Thoracic aorta (tissue), 2 donors: ENCODE measurements around the gene LRP3. TPM values are rescaled to one million over a fixed set of nuclear protein-coding genes. Genes with fewer than 3 reads are reported as not detected.

ENCODE experiments used
- ATAC-seq: fragments of 150-250 bp; one replicate; pipeline ENCODE4 v1.8.0; 2017; ENCODE audit warnings: low read depth; ENCODE audit not compliant: insufficient number of reproducible peaks, low FRiP score
- DNase-seq: peaks from one replicate; pipeline ENCODE4 v3.0.0-alpha.2; 2020; ENCODE audit warnings: low spot score
- H3K27ac ChIP-seq, 2 donors: fragments of 200-600 bp; sonication (generic); 1 replicate in 1 of 2; 2 replicates in 1 of 2; pipeline ENCODE4 v1.5.1; 2016; ENCODE audit warnings: mild to moderate bottlenecking in 2 of 2, moderate library complexity in 2 of 2
- H3K27me3 ChIP-seq: fragments of 200-600 bp; sonication (generic); replicated peaks from 2 replicates; pipeline ENCODE4 v1.6.0; 2016; ENCODE audit warnings: mild to moderate bottlenecking; ENCODE audit not compliant: insufficient read depth
- H3K36me3 ChIP-seq: fragments of 200-600 bp; sonication (generic); one replicate; pipeline ENCODE4 v1.5.1; 2016
- H3K4me1 ChIP-seq, 2 donors: fragments of 200-600 bp; sonication (generic); 1 replicate in 1 of 2; 2 replicates in 1 of 2; pipeline versions ENCODE4 v1.5.1 to v1.6.0; 2016; ENCODE audit warnings: low read depth in 2 of 2, mild to moderate bottlenecking in 1 of 2; ENCODE audit not compliant: control insufficient read depth in 1 of 2
- H3K4me3 ChIP-seq: fragments of 200-600 bp; sonication (generic); 2 replicates; pipeline ENCODE4 v1.5.1; 2016; ENCODE audit warnings: mild to moderate bottlenecking
- H3K9me3 ChIP-seq: fragments of 200-600 bp; sonication (generic); 2 replicates; pipeline ENCODE4 v1.5.1; 2016
- CTCF ChIP-seq: fragments of 200-600 bp; sonication (generic); IDR thresholded peaks from one replicate; pipeline ENCODE4 v1.5.1; 2019; ENCODE audit warnings: antibody characterized with exemption
- total RNA-seq, 2 donors: library from RNA; depleted of rRNA; stranded (reverse); fragments of >200 nt; gene quantifications; one replicate each; pipeline versions ENCODE4 v1.1.0 to v1.2.3, GENCODE V29; 2016

The LRP3 gene
- total RNA-seq, 2 donors from 2014 or later = 32.2 to 50.9 TPM

- H3K36me3 ChIP-seq = peaks cover 10% of the 10 kb centered on the region
- DNase-seq = no peak
Observed at GRCh38 chr19:33201473-33201872, 7.3 kb downstream of the LRP3 start.

GRCh38 chr19:33201886-33202545 is 7.9 kb downstream of the LRP3 start:
- no peak for TF ChIP-seq CTCF
- Histone ChIP-seq H3K4me1 (no peaks in the 10 kb centered on the region), H3K4me3 (no peak overlapping the region), H3K27me3 (no peaks in the 10 kb centered on the region), H3K27ac (no peak overlapping the region), H3K36me3 (peaks cover 10% of the 10 kb centered on the region), H3K9me3 (no peaks in the 10 kb centered on the region)
- DNase-seq = no peak
- ATAC-seq = no peak

More at GRCh38 chr19:33201473-33201872, 7.3 kb downstream of the LRP3 start:
- Histone ChIP-seq H3K27ac (no peak overlapping the region), H3K9me3 (no peaks in the 10 kb centered on the region), H3K4me3 (no peak overlapping the region), H3K4me1 (no peaks in the 10 kb centered on the region), H3K27me3 (no peaks in the 10 kb centered on the region)
- TF ChIP-seq CTCF = no peak
- no peak for ATAC-seq

GRCh38 chr19:33202546-33203507 is 8.7 kb downstream of the LRP3 start:
- H3K27ac ChIP-seq = no peak overlapping the region
- TF ChIP-seq CTCF = no peak
- no peaks in the 10 kb centered on the region for H3K9me3 ChIP-seq
- DNase-seq = no peak
- H3K4me1 ChIP-seq = no peaks in the 10 kb centered on the region
- H3K36me3 ChIP-seq = peaks cover 10% of the 10 kb centered on the region
- no peak for ATAC-seq
- no peaks in the 10 kb centered on the region for H3K27me3 ChIP-seq
- H3K4me3 ChIP-seq = no peak overlapping the region

GRCh38 chr19:33203529-33203928 is 9.4 kb downstream of the LRP3 start:
- peaks cover 7% of the 10 kb centered on the region for H3K36me3 ChIP-seq
- no peak for TF ChIP-seq CTCF
- DNase-seq = no peak

More at GRCh38 chr19:33203529-33203928, 9.4 kb downstream of the LRP3 start:
- H3K27ac ChIP-seq = no peak overlapping the region
- no peak for ATAC-seq
- H3K27me3 ChIP-seq = no peaks in the 10 kb centered on the region
- no peak overlapping the region for H3K4me3 ChIP-seq
- no peaks in the 10 kb centered on the region for H3K4me1 ChIP-seq
- H3K9me3 ChIP-seq = no peaks in the 10 kb centered on the region
